HG02973 (cell line): ENCODE measurements around the gene ERBB4.

Experiments
- ATAC-seq: cut with Tn5 transposase; IDR thresholded peaks from one replicate; pipeline ENCODE4 v1.9.1; 2021; ENCODE audit warnings: moderate library complexity; ENCODE audit not compliant: unreplicated experiment

Gene ERBB4

DNA sequence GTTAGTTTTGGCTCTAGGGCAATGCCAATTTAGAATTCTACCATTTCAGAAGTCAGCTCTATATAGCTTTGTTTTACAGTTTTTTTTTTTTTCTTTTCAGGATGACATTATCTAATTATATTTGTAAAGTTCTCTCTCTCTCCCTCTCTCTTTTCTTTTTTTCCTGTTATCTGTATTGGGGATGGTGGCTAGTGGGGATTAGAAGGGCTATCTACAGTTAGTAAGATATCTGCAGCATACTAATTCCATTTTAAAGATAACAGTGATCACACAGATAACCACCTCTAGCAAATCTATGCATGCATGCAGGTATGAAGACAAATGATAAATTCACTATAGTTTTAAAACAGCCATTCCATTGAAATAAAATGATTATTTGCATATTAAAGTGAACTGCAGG, 438.9 kb downstream of the ERBB4 start:
- no peak for ATAC-seq

DNA sequence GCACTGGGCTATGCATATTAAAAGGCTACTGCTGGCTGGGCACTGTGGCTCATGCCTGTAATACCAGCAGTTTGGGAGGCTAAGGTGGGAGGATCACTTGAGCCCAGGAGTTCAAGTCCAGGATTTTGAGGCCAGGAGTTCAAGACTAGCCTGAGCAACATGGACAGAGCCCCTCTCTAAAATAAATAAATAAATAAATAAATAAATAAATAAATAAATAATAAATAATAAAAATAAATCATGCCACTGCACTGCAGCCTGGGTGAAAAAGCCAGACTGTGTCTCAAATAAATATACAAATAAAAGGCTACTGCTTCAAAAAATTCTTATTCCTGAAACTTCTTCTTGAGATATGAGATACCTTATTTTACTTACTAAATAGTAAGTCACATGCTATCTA, 439.6 kb downstream of the ERBB4 start:
- no peak for ATAC-seq

DNA sequence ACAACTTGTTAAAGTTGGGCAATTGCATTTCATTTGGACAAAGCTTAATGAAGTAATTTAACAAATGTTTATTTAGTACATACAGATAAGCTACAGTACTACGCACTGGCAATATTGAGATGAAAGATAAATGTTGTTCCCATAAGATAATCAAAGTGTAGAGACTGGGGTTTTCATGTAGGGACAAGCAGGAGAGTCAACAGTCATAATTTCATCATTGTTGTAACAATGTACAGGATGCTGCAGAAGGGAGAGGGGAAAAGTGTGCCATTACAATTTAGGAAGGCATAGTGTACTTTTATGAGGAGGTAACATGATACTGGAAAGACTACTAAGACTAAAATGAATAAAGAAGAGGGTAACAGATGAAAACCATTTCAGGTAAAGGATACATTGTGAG, 441.6 kb downstream of the ERBB4 start:
- ATAC-seq, result no peak

DNA sequence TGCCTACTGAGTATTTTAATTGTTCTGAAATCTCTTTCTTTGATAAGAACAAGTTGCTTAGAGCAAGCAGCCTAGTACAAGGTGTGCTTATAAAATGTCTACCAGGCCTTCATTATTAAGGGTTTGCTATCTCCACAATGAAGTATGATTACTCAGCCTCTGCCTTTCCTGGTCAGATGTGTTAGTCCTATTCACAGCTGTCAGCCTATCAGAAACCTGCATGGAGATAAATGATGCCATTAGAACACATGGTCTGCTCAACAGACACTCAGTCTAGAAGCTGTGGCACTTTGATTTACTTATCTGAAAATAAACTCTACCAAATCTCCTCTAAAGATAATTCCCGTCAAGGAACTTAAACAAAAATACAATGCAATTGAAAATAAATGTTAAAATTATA, 448.7 kb downstream of the ERBB4 start:
- no peak for ATAC-seq

DNA sequence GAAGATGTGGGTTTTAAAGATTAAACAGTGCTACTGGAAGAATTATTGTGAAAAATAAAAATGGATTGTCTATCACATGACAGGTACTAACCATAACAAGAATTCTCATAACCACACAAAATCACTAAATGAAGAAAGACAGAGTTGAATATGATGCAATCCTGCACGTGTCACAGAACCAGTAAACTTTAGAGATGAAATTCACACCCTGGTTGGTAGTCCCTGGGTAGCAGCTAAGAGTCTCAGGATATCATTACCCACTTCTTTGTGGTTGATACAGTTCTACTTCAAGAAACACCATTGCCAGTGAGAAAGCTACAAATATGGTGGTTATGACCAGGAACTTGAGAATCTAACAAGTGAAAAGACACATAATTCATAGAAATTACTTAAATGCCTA, 450.2 kb downstream of the ERBB4 start:
- no peak for ATAC-seq

DNA sequence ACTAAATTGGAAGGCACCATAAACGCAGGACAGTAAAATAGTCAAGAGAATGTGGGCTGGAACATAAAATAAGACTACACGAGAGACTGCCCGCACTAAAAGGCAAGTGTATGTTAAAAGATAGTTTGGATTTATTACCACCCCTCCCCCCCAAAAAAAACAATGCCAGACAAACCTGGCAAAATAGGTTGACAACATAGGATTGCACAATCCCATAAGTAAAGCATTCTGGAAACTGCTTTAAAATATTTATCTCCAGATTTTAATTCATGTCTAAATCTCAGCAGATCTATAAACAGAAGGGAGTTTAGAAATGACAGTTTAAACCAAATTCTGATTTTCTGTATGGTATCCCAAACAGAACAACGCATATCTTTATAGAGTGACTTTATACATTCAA, 455.1 kb downstream of the ERBB4 start:
- ATAC-seq, result no peak

DNA sequence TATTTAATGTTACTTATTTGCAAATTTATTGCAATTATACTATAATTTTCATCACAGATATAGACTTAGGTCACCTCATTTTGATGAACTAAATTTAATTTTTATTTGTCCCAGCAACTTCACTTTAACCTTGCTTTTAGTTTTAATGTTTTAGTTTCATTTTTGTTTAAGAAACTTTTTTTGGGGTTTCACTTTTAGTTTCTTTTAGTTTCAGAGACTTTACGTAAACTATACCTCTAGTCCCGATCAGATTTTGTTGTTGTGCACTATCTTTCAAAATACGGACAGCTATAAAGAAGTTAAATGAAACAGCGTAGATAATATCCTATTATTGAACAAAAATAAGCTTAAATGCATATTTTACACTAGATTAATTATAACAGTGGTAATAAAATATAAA, 460.5 kb downstream of the ERBB4 start:
- peak; percentile 91 for ATAC-seq

GRCh38 chr2:212076456-212076855, 462.1 kb downstream of the ERBB4 start:
- no peak for ATAC-seq

GRCh38 chr2:212073360-212073759, 465.2 kb downstream of the ERBB4 start:
- ATAC-seq, result no peak

GRCh38 chr2:212066546-212066945, 472.1 kb downstream of the ERBB4 start:
- ATAC-seq, result no peak

DNA sequence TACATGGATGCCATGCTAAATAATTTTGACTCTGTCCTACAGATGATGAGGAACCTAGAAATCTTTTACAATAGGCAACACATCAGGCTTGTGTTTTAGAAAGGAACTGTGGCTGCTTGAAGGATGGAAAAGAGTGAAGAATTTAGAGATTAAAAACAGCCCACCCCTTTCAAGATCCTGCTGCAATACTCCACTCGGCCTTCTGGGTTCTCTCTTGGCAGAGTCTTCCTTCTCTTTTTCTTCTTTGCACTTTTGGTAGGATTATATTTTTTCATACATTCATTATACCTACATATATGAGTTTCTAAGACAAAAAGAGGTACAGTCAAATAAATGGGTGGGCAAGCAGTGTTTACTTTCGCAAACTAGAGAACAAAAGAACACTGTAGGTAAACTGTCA, 474.3 kb downstream of the ERBB4 start:
- ATAC-seq, result no peak

- peak; percentile 66 for ATAC-seq
Measured at GRCh38 chr2:212052412-212053159, 486.0 kb downstream of the ERBB4 start.

DNA sequence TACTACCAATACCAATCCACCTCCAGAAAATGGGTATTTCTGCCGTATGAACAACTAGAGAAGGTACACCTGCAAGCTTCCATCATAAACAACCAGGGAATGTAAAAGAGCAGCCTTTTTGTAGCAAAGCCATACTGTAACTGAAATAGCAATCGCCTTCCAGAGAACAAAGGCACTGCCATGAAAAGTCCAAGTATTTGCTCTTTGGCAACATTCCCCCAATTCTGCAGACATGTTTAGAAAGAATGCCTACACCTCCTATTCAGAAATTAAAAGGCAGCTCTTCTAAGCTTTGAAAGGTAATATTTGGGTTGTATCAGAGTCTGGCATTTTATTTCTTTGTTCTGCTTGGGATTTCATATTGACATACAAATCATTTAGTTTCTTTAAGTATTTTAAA, 487.7 kb downstream of the ERBB4 start:
- no peak for ATAC-seq

DNA sequence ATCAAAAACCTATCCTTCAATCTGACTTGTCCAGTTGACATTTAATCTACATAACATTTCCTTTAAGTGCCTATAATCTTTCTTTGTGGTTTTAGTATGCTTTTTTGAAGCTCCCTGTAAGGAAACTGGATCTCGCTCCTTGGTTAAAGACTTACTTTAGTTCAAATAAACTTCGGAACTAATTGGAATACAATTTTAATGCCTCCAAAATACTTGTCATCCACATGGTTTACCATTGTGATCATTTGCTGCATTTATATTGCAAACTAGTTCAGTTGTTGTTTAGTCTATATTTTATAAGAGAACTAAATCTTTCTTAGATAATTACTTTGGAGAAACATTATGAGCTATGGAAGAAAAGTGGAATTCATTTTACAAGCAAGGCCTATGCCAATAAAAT, 496.0 kb downstream of the ERBB4 start:
- ATAC-seq, result no peak

DNA sequence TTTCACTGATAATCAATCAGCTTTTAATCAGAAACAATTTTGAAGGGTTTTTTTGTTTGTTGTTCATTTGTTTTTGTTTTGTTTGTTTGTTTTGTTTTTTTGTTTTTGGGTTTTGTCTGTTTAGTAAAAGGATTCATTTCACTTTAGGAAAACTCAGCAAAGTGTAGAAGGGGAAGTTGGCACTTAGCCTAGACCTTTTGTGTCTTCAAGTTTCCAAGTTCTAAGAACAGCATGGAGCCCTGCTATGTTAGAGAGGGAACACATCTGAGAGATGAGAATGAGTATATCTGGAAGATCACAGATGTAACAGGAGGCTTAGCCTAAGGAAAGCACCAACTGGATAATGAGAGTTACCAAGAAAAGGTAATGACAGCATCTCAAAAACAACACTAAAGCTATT, 501.5 kb downstream of the ERBB4 start:
- no peak for ATAC-seq

- ATAC-seq, result no peak
Measured at GRCh38 chr2:212034841-212035585, 503.6 kb downstream of the ERBB4 start.

GRCh38 chr2:212033888-212034287, 504.7 kb downstream of the ERBB4 start:
- ATAC-seq, result no peak

- ATAC-seq, result no peak
Measured at GRCh38 chr2:212032536-212033219, 505.9 kb downstream of the ERBB4 start.

- no peak for ATAC-seq
Measured at GRCh38 chr2:212032032-212032431, 506.6 kb downstream of the ERBB4 start.

DNA sequence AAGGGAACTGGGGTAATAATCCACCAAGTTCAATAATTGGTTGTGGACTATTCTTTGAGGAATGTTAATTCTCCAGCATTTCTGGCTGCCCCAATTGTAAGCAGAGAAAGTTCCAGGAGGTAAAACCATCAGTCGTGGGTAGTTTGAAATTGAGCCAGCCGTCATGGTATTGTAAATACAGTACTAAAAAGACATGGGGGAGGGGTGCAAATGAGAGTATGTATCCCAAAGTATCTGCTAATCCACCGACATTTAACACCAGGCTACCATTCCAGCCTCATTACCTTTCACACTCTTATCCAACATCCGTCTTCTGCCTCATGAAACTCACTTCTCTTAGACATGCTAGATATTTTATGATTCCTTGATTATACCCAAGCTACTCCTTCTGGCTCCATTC, 507.9 kb downstream of the ERBB4 start:
- ATAC-seq, result no peak

- no peak for ATAC-seq
Measured at GRCh38 chr2:212028798-212029394, 509.7 kb downstream of the ERBB4 start.
